Skeletal muscle satellite cell (primary cell): ENCODE measurements around the gene VKORC1L1.
A peak's percentile ranks its signal among the peaks of the same experiment; 100 is the strongest.
"Not testable (repeated sequence)": the region's sequence is repeated elsewhere in the genome, so short reads cannot be mapped to it uniquely, and the experiment has no call there.

Experiments used
- H3K27me3 ChIP-seq: 2 replicates; pipeline ENCODE4 v1.7.0; 2013; ENCODE audit warnings: low read length; ENCODE audit not compliant: control insufficient read depth, insufficient read depth
- H3K36me3 ChIP-seq: 2 replicates; pipeline ENCODE4 v1.7.0; 2013; ENCODE audit warnings: mild to moderate bottlenecking, control low read depth, low read length; ENCODE audit not compliant: insufficient read depth
- H3K4me1 ChIP-seq: 2 replicates; pipeline ENCODE4 v1.7.0; 2013; ENCODE audit warnings: low read length; ENCODE audit not compliant: control insufficient read depth, insufficient read depth
- H3K4me2 ChIP-seq: 2 replicates; pipeline ENCODE4 v1.7.0; 2013; ENCODE audit warnings: mild to moderate bottlenecking, low read length
- H3K4me3 ChIP-seq: 2 replicates; pipeline ENCODE4 v1.7.0; 2013; ENCODE audit warnings: low read length
- H3K9ac ChIP-seq: 2 replicates; pipeline ENCODE4 v1.7.0; 2013; ENCODE audit warnings: mild to moderate bottlenecking, low read depth, low read length, moderate library complexity
- H3K9me3 ChIP-seq: replicated peaks from 2 replicates; pipeline ENCODE4 v1.7.0; 2013; ENCODE audit warnings: mild to moderate bottlenecking, control low read depth, low read length

The VKORC1L1 gene

DNA sequence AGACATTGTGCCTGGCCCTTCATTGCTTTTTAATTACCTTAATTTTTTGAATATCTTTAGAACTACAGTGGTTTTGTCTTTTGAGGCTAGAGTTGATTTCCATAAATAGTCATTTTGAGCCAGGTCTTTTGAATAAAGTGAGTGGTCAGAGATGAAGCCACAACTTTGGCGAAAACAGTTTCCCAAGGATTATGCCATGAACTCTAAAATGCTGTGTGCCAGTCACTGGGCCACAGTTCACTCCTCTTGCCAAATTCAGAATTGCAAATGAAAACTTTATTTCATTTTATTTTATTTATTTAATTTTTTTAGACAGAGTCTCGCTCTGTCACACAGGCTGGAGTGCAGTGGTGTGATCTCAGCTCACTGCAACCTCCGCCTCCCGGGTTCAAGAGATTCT is 14.2 kb upstream of the VKORC1L1 start:
- H3K9ac ChIP-seq, H3K36me3 ChIP-seq, H3K27me3 ChIP-seq, H3K4me2 ChIP-seq, H3K4me1 ChIP-seq, H3K9me3 ChIP-seq, H3K4me3 ChIP-seq: not testable (repeated sequence)

DNA sequence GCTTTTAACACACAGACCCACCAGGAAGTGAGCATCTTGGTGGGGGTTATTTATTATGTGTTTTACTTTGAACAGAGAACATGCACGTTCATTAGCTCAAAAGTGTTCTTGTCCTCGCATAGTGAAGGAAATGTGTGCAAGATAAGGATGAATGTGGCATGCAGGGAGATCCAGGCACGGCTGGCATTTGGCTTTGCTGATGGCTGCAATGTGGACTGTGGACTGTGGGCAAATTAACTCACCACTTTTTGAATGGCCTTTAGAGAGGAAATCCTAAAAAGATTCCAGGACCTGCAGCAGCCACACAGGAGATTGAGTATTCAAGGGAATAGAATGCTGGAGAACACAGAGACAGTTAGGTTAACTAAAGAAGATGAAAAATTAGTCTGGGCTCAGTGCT is 6.6 kb upstream of the VKORC1L1 start:
- not testable (repeated sequence) for H3K9ac ChIP-seq, H3K4me3 ChIP-seq, H3K9me3 ChIP-seq, H3K27me3 ChIP-seq, H3K36me3 ChIP-seq, H3K4me1 ChIP-seq, H3K4me2 ChIP-seq

- not testable (repeated sequence) for H3K27me3 ChIP-seq, H3K9ac ChIP-seq, H3K36me3 ChIP-seq, H3K9me3 ChIP-seq, H3K4me1 ChIP-seq, H3K4me2 ChIP-seq, H3K4me3 ChIP-seq
Measured at GRCh38 chr7:65867681-65868080, 5.2 kb upstream of the VKORC1L1 start.

DNA sequence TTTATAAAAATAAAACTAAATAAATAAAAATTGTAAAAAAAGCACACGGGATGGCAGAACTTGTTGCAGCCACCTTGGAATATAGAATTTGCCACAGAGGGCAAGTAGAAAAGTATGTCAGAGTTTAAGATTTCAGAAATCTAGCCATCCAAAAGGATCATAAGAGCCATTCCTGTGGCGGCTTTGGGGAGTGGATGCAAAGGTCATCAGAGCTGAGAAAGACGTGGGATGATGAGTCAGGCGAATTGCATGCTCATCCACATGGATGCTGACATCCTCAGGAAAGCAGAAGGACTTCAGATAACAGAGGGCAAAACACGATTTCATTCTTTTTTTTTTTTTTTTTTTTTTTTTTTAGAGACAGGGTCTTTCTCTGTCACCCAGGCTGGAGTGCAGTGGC is 3.6 kb upstream of the VKORC1L1 start:
- H3K27me3 ChIP-seq, H3K4me1 ChIP-seq, H3K4me2 ChIP-seq, H3K9me3 ChIP-seq, H3K36me3 ChIP-seq, H3K9ac ChIP-seq, H3K4me3 ChIP-seq: not testable (repeated sequence)

- H3K9me3 ChIP-seq, H3K9ac ChIP-seq, H3K4me2 ChIP-seq, H3K4me3 ChIP-seq, H3K36me3 ChIP-seq, H3K4me1 ChIP-seq, H3K27me3 ChIP-seq: not testable (repeated sequence)
Measured at GRCh38 chr7:65871451-65871850, 1.4 kb upstream of the VKORC1L1 start.

GRCh38 chr7:65873582-65874193 is 814 bp downstream of the VKORC1L1 start:
- H3K9me3 ChIP-seq, H3K4me1 ChIP-seq, H3K36me3 ChIP-seq, H3K27me3 ChIP-seq: not testable (repeated sequence)
- Histone ChIP-seq H3K4me3 (peak overlapping the region; percentile 84), H3K9ac (peak overlapping the region; percentile 85), H3K4me2 (peak overlapping the region; percentile 81)

DNA sequence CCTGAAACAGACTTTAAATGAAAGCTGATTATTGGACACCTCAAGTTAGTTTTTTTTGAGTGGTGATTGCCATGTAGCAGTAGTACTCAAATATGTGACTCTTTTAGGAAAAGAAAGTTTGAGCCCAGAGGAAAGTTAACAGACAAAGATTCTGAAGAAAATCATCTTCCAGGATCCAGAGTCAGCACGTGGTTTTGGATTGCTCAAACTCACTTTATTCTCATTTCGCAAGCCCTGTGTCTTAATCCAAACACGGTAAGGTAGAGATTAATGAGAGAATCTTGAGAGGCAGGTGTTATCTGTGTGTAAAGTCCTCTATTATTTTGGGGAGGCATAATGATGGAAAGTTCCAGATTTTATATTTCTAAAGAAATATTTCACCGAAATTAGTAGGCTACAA is 2.8 kb downstream of the VKORC1L1 start:
- H3K27me3 ChIP-seq, H3K9ac ChIP-seq, H3K4me3 ChIP-seq, H3K4me1 ChIP-seq, H3K9me3 ChIP-seq, H3K36me3 ChIP-seq, H3K4me2 ChIP-seq: not testable (repeated sequence)

DNA sequence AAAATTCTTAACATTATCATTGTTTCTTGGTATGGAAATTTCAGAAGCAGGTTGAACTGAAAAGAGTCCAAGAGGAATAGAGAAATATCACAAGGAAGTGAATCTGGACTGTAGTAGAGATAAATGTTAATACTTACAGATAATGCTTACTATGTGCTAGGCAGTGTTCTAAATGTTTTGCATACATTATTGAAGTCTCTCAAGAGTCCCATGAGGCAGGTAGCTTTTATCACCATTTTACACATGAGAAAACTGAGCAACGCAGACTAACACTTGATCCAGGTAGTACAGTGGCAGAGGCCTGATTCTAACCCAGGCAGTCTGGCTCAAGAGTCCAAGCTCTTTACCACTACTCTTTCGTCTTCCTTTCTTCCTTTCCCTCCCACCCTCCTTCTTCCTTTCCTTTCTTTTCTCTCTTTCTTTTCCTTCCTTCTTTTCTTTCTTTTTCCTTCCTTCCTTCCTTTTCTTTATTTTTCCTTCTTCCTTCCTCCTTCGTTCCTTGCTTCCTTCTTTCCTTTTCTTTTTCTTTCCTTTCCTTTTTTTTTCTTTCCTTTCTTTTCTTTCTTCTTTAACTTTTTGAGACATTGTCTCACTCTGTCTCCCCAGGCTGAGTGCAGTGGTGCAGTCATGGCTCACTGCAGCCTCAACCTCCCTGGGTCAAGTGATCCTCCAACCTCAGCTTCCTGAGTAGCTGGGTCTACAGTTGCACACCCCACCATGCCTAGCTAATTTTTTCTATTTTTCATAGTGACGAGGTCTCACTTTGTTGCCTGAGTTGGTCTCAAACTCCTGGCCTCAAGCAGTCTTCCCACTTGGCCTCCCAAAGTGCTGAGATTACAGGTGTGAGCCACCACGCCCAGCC is 6.6 kb downstream of the VKORC1L1 start:
- not testable (repeated sequence) for H3K4me1 ChIP-seq, H3K27me3 ChIP-seq, H3K9ac ChIP-seq, H3K4me3 ChIP-seq, H3K36me3 ChIP-seq, H3K4me2 ChIP-seq, H3K9me3 ChIP-seq

DNA sequence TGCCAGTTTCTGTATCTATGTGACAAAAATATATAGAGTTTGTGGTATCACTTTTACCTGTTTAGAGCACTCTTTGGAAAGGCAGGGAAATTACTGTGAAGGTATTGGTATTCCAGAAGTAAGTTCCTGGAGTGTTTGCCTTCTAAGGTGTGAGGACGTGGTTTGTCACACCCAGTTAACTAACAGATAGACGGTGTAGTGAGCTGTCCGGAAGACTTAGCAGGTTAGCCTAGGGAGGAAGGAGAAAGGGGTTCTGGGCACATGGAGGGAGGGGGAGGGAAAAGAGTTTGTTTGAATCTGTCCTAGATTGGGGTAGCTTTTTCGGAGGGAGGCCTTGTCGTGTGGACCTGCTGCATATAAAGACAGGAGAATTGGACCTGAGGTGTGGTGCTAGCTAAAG is 7.4 kb downstream of the VKORC1L1 start:
- not testable (repeated sequence) for H3K9ac ChIP-seq, H3K27me3 ChIP-seq, H3K36me3 ChIP-seq, H3K4me3 ChIP-seq, H3K4me2 ChIP-seq, H3K9me3 ChIP-seq, H3K4me1 ChIP-seq

- not testable (repeated sequence) for H3K9me3 ChIP-seq, H3K4me1 ChIP-seq, H3K9ac ChIP-seq, H3K36me3 ChIP-seq, H3K4me3 ChIP-seq, H3K4me2 ChIP-seq, H3K27me3 ChIP-seq
Measured at GRCh38 chr7:65884983-65885382, 12.1 kb downstream of the VKORC1L1 start.

- not testable (repeated sequence) for H3K9me3 ChIP-seq, H3K4me2 ChIP-seq, H3K9ac ChIP-seq, H3K4me3 ChIP-seq, H3K4me1 ChIP-seq, H3K27me3 ChIP-seq, H3K36me3 ChIP-seq
Measured at GRCh38 chr7:65885533-65885932, 12.7 kb downstream of the VKORC1L1 start.

DNA sequence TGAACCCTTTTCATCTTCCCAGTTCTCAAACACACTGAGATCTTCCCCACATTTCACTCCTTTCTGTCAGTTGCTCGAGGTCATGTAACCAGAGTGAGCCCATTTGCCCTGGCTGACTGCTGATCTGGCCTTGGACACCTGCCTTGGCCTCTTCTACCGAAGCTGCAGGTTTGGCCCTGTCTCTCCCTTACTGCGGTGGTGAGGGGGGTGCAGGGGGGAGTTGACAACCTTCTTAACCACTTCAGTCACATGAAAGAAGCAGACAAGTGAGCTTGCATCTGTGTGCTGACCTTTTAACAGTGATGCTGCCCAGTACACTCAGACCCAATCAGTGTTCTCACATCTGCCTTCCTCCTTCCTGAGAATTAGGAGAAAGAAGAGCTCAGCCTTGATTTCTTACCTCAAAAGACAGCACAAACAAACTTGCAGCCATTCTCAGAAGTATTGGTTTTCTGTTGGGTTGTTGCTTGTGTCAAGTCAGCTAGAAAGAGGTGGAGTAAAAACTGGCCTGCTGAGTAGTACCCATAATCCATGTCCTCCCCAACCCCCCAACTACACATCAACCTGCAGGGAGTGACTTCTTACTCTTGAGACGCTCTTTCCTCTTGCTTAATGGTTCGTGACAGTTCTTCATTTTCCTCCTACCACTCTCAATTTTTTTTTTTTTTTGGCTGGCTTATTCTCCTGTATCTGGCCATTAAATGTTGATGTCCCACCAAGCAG is 15.7 kb downstream of the VKORC1L1 start:
- H3K27me3 ChIP-seq, H3K9me3 ChIP-seq, H3K4me3 ChIP-seq, H3K9ac ChIP-seq, H3K4me2 ChIP-seq, H3K4me1 ChIP-seq, H3K36me3 ChIP-seq: not testable (repeated sequence)
